Measurements from ENCODE around the gene ASPRV1.

ASPRV1 gene

DNA sequence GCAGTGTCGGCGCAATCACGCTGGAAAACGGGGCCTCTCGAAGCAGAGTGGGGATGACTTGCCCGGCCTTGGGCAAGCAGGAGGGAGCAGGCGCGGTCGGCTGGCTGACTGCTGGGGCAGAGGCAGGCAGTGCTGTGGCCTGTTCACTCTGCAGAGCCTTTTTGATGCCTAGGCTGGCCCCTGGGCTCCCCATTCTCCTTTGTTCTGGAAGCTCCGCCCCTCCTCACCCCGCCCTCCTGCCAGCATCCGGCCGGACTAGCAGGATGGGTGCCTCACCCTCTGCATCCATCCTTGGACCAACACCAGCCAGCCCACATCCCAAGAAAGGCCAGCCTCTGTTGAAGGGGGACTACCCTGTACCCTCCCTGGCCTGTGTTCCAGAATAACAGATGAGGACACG lies at the start of gene ASPRV1:
Gene ASPRV1, minus strand, starts transcription at position 136 of the 400 bp plus-strand sequence. CDS start 195 bp downstream, outside the sequence.
- no peak for DNase-seq (ENCODE audit: low spot score)
- in situ Hi-C loops (cut with MboI; ENCODE audit: low pct_unique_long_range_greater_than_20kb, low sequenced_read_pairs, unreplicated experiment), result no loop called here
- no peak for TF ChIP-seq CTCF (IDR thresholded peaks at IDR 0.05; ENCODE audit: extremely low read depth, insufficient read depth, missing control alignments)

GRCh38 chr2:70010576-70011111 lies 49.2 kb upstream of the ASPRV1 start:
- TF ChIP-seq CTCF (IDR thresholded peaks at IDR 0.05; ENCODE audit: extremely low read depth, insufficient read depth, missing control alignments), result no peak
- no peak for DNase-seq (ENCODE audit: low spot score)
- in situ Hi-C loops (cut with MboI; ENCODE audit: low pct_unique_long_range_greater_than_20kb, low sequenced_read_pairs, unreplicated experiment), result no loop called here

- DNase-seq (ENCODE audit: low spot score), result no peak
- no peak for TF ChIP-seq CTCF (IDR thresholded peaks at IDR 0.05; ENCODE audit: extremely low read depth, insufficient read depth, missing control alignments)
- in situ Hi-C loops (cut with MboI; ENCODE audit: low pct_unique_long_range_greater_than_20kb, low sequenced_read_pairs, unreplicated experiment), result no loop called here
Measured at GRCh38 chr2:70009762-70010575, 48.5 kb upstream of the ASPRV1 start.

DNA sequence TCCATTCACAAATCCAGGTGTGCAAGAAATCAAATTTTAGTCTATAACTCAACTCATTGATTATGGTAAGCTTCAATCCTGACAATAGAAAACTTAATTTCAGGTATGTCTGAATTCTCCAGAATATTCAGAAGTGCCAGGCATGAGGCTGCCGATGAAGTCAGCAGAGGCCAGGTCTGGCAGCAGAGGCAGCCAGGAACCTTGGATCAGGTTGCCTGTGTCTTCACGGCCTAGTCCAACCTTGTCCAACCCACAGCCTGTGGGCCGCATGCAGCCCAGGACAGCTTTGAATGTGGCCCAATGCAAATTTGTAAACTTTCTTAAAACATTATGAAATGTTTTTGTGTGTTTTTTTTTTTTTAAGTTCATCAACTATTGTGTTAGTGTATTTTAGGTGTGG lies 46.9 kb upstream of the ASPRV1 start:
- DNase-seq (ENCODE audit: low spot score), result no peak
- no peak for TF ChIP-seq CTCF (IDR thresholded peaks at IDR 0.05; ENCODE audit: extremely low read depth, insufficient read depth, missing control alignments)
- in situ Hi-C loops (cut with MboI; ENCODE audit: low pct_unique_long_range_greater_than_20kb, low sequenced_read_pairs, unreplicated experiment), result no loop called here

DNA sequence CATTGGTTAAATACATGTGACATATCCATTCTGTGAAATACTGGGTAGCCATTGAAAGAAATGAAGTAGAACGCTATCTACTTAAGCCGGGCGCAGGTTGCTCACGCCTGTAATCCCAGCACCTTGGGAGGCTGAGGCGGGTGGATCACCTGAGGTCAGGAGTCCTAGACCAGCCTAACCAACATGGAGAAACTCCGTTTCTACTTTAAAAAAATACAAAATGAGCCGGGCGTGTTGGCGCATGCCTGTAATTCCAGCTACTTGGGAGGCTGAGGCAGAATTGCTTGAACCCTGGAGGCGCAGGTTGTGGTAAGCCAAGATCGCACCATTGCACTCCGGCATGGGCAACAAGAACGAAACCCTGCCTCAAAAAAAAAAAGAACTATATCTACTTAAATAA lies 45.7 kb upstream of the ASPRV1 start:
- in situ Hi-C loops (cut with MboI; ENCODE audit: low pct_unique_long_range_greater_than_20kb, low sequenced_read_pairs, unreplicated experiment), result no loop called here
- no peak for TF ChIP-seq CTCF (IDR thresholded peaks at IDR 0.05; ENCODE audit: extremely low read depth, insufficient read depth, missing control alignments)

DNA sequence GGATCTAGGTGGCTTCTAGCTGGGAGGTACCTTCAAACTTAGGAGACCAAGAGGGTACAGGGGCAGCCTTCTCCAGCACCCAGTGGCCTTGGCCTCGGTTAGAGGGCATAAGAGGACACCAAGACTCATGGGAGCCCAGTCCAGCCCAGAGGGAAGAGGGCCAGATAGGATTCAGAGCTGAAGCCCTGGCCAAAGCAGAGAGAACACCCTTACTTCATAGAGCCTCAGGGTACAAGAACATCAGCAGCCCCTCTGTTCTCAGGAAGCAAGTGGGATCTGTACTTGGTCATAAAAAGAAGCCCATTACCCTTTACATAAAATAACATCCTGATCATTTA lies 45.0 kb upstream of the ASPRV1 start:
- no peak for DNase-seq (ENCODE audit: low spot score)
- no peak for TF ChIP-seq CTCF (IDR thresholded peaks at IDR 0.05; ENCODE audit: extremely low read depth, insufficient read depth, missing control alignments)
- in situ Hi-C loops (cut with MboI; ENCODE audit: low pct_unique_long_range_greater_than_20kb, low sequenced_read_pairs, unreplicated experiment), result no loop called here

More for the DNA sequence above, 45.7 kb upstream of the ASPRV1 start:
- DNase-seq (ENCODE audit: low spot score), result no peak
